Liver (tissue), 9 donors: ENCODE data around the gene USP16. TPM values are rescaled to one million over a fixed set of nuclear protein-coding genes. Genes with fewer than 3 reads are reported as not detected.

Experiments
- DNase-seq: peaks from one replicate; pipeline ENCODE4 v3.0.0-alpha.2; 2017; ENCODE audit warnings: low spot score
- H3K27ac ChIP-seq, 2 donors: one replicate each; pipeline ENCODE4 v1.7.0; 2013; ENCODE audit warnings: inconsistent platforms in 2 of 2, low read length in 2 of 2, control low read depth in 1 of 2, low read depth in 1 of 2, mild to moderate bottlenecking in 1 of 2
- H3K27me3 ChIP-seq, 4 donors: one replicate each; pipeline versions ENCODE4 v1.6.1 to v1.7.0; 2013; ENCODE audit warnings: low read length in 3 of 4, inconsistent platforms in 1 of 4, mild to moderate bottlenecking in 1 of 4, moderate library complexity in 1 of 4; ENCODE audit not compliant: control insufficient read depth in 4 of 4, insufficient read depth in 4 of 4
- H3K36me3 ChIP-seq, 4 donors: one replicate each; pipeline versions ENCODE4 v1.6.1 to v1.7.0; 2013; ENCODE audit warnings: low read length in 3 of 4, mild to moderate bottlenecking in 3 of 4, low read depth in 1 of 4, moderate library complexity in 1 of 4; ENCODE audit not compliant: control insufficient read depth in 4 of 4, insufficient read depth in 3 of 4
- H3K4me1 ChIP-seq, 4 donors: one replicate each; pipeline versions ENCODE4 v1.6.1 to v1.7.0; 2013; ENCODE audit warnings: low read length in 3 of 4, mild to moderate bottlenecking in 3 of 4, moderate library complexity in 1 of 4; ENCODE audit not compliant: control insufficient read depth in 4 of 4, insufficient read depth in 4 of 4
- H3K4me3 ChIP-seq, 3 donors: one replicate each; pipeline versions ENCODE4 v1.6.1 to v1.7.0; 2013; ENCODE audit warnings: low read length in 3 of 3, control low read depth in 1 of 3, low read depth in 1 of 3, mild to moderate bottlenecking in 1 of 3
- H3K9ac ChIP-seq, 2 donors: one replicate each; pipeline ENCODE4 v1.7.0; 2013; ENCODE audit warnings: low read length in 2 of 2, mild to moderate bottlenecking in 2 of 2, moderate library complexity in 2 of 2, control low read depth in 1 of 2, low read depth in 1 of 2
- H3K9me3 ChIP-seq, 4 donors: one replicate each; pipeline versions ENCODE4 v1.6.1 to v1.7.0; 2013; ENCODE audit warnings: low read length in 3 of 4; ENCODE audit not compliant: control insufficient read depth in 4 of 4
- EGR1 ChIP-seq, 2 donors: IDR thresholded peaks; 2 replicates each; pipeline ENCODE4 v1.6.1; 2016 to 2018; ENCODE audit warnings: antibody characterized with exemption in 2 of 2, low read depth in 2 of 2
- FOXA1 ChIP-seq: IDR thresholded peaks from 2 replicates; pipeline ENCODE4 v1.6.1; 2016; ENCODE audit warnings: antibody characterized with exemption
- FOXA2 ChIP-seq: IDR thresholded peaks from 2 replicates; pipeline ENCODE4 v1.6.1; 2016; ENCODE audit warnings: antibody characterized with exemption
- GABPA ChIP-seq, 2 donors: IDR thresholded peaks in 1 of 2; conservative IDR thresholded peaks in 1 of 2; 2 replicates each; pipeline ENCODE4 v1.6.1; 2016; ENCODE audit warnings: antibody characterized with exemption in 2 of 2, mild to moderate bottlenecking in 1 of 2, moderate library complexity in 1 of 2
- HNF4A ChIP-seq, 2 donors: conservative IDR thresholded peaks; 2 replicates each; pipeline ENCODE4 v1.6.1; 2016; ENCODE audit warnings: antibody characterized with exemption in 2 of 2, mild to moderate bottlenecking in 2 of 2
- JUND ChIP-seq, 2 donors: IDR thresholded peaks; 2 replicates each; pipeline ENCODE4 v1.6.1; 2016; ENCODE audit warnings: antibody characterized with exemption in 2 of 2
- NR2F2 ChIP-seq: IDR thresholded peaks from 2 replicates; pipeline ENCODE4 v1.6.1; 2016; ENCODE audit warnings: antibody characterized with exemption
- RAD21 ChIP-seq, 2 donors: IDR thresholded peaks; 2 replicates each; pipeline ENCODE4 v1.6.1; 2016; ENCODE audit warnings: antibody characterized with exemption in 2 of 2, mild to moderate bottlenecking in 2 of 2
- RXRA ChIP-seq, 2 donors: IDR thresholded peaks; 2 replicates each; pipeline ENCODE4 v1.6.1; 2017 to 2018; ENCODE audit warnings: antibody characterized with exemption in 2 of 2, mild to moderate bottlenecking in 1 of 2
- SP1 ChIP-seq: IDR thresholded peaks from 2 replicates; pipeline ENCODE4 v1.6.1; 2018; ENCODE audit warnings: antibody characterized with exemption, mild to moderate bottlenecking
- TAF1 ChIP-seq: conservative IDR thresholded peaks from 2 replicates; pipeline ENCODE4 v1.6.1; 2016; ENCODE audit warnings: antibody characterized with exemption, mild to moderate bottlenecking
- YY1 ChIP-seq: IDR thresholded peaks from 2 replicates; pipeline ENCODE4 v1.6.1; 2016; ENCODE audit warnings: antibody characterized with exemption, mild to moderate bottlenecking
- WGBS: extraction: QIAGEN DNeasy Blood & Tissue Kit; methylation state at CpG from one replicate; pipeline ENCODE4 v1.1.7; 2013; 5-methylcytosine and 5-hydroxymethylcytosine counted together
- polyA plus RNA-seq, 2 donors: library from polyadenylated mRNA; stranded (reverse) in 1 of 2; unstranded in 1 of 2; fragments of 200-250 nt in 1 of 2; fragments of >200 nt in 1 of 2; fragmentation: Nextera tagmentation in 1 of 2; extraction: Ambion mirVana in 1 of 2; gene quantifications; one replicate each; pipeline versions ENCODE4 v1.2.1 to v1.2.3, GENCODE V29; 2013 to 2015
- total RNA-seq, 2 donors: library from RNA; depleted of rRNA; stranded (reverse); fragments of >200 nt; gene quantifications; one replicate each; pipeline ENCODE4 v1.2.3, GENCODE V29; 2014
- TF ChIP-seq, protein P1 (sequence below): fragments of 150-350 bp; IDR thresholded peaks from 2 replicates; pipeline ENCODE4 v1.5.1; 2017; ENCODE audit warnings: improper control_type of control experiment, low read depth, low read length; ENCODE audit not compliant: missing input control
- TF ChIP-seq, protein P2 (sequence below): IDR thresholded peaks from 2 replicates; pipeline ENCODE4 v1.6.1; 2016; ENCODE audit warnings: antibody characterized with exemption, mild to moderate bottlenecking
- TF ChIP-seq, protein P3 (sequence below): IDR thresholded peaks from 2 replicates; pipeline ENCODE4 v1.6.1; 2016; ENCODE audit warnings: antibody characterized with exemption
- TF ChIP-seq, protein P4 (sequence below): IDR thresholded peaks from 2 replicates; pipeline ENCODE4 v1.6.1; 2016; ENCODE audit warnings: antibody characterized with exemption
- TF ChIP-seq, protein P5 (sequence below): IDR thresholded peaks from 2 replicates; pipeline ENCODE4 v1.6.1; 2016; ENCODE audit warnings: antibody characterized with exemption
- donor health status: healthy.
- donor health status: healthy.
- donor health status: healthy.
- donor health status: healthy.
- donor health status: healthy.

USP16 gene
- total and polyA plus RNA-seq, 4 donors: 13.3 to 45.3 (median 18.1) TPM

DNA sequence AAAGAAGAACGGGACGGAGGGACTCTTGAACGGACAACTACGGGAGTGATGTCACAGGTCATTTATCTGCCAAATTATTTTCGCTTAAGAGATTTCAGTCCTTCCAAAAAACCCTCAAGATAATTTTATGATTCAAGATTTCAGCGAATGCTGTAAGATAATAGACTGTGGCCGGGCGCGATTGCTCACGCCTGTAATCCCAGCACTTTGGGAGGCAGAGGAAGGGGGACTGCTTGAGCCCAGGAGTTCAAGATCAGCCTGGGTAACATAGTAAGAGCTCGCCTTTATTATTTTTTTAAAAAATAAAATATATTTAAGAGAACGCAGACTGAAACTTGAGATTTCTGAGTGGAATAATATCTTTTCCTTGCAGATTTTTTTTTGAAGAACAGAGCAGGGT is 5.9 kb upstream of the USP16 start:
- Histone ChIP-seq H3K9me3 (no peaks in the 10 kb centered on the region), H3K27ac (peak overlapping the region; percentile 81 to 84), H3K36me3 (peaks cover 0 to 1% (median 0%) of the 10 kb centered on the region in 4 donors), H3K27me3 (no peaks in the 10 kb centered on the region), H3K4me1 (peaks cover 3 to 14% (median 7%) of the 10 kb centered on the region in 4 donors), H3K4me3 (peak overlapping the region; percentile 91 to 100 (median 94)), H3K9ac (peak overlapping the region; percentile 34 to 73)
- TF ChIP-seq RXRA (IDR thresholded peaks at IDR 0.05) (no peak), FOXA2 (no peak), JUND (IDR thresholded peaks at IDR 0.05) (no peak), TAF1 (no peak), NR2F2 (no peak), GABPA (IDR thresholded peaks at IDR 0.05 in 1 of 2, conservative IDR thresholded peaks at IDR 0.05 in 1 of 2) (no peak), HNF4A (conservative IDR thresholded peaks at IDR 0.05) (no peak), SP1 (no peak), YY1 (no peak)
- TF ChIP-seq, protein P1, sequence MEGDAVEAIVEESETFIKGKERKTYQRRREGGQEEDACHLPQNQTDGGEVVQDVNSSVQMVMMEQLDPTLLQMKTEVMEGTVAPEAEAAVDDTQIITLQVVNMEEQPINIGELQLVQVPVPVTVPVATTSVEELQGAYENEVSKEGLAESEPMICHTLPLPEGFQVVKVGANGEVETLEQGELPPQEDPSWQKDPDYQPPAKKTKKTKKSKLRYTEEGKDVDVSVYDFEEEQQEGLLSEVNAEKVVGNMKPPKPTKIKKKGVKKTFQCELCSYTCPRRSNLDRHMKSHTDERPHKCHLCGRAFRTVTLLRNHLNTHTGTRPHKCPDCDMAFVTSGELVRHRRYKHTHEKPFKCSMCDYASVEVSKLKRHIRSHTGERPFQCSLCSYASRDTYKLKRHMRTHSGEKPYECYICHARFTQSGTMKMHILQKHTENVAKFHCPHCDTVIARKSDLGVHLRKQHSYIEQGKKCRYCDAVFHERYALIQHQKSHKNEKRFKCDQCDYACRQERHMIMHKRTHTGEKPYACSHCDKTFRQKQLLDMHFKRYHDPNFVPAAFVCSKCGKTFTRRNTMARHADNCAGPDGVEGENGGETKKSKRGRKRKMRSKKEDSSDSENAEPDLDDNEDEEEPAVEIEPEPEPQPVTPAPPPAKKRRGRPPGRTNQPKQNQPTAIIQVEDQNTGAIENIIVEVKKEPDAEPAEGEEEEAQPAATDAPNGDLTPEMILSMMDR: no peak
- TF ChIP-seq, protein P2, sequence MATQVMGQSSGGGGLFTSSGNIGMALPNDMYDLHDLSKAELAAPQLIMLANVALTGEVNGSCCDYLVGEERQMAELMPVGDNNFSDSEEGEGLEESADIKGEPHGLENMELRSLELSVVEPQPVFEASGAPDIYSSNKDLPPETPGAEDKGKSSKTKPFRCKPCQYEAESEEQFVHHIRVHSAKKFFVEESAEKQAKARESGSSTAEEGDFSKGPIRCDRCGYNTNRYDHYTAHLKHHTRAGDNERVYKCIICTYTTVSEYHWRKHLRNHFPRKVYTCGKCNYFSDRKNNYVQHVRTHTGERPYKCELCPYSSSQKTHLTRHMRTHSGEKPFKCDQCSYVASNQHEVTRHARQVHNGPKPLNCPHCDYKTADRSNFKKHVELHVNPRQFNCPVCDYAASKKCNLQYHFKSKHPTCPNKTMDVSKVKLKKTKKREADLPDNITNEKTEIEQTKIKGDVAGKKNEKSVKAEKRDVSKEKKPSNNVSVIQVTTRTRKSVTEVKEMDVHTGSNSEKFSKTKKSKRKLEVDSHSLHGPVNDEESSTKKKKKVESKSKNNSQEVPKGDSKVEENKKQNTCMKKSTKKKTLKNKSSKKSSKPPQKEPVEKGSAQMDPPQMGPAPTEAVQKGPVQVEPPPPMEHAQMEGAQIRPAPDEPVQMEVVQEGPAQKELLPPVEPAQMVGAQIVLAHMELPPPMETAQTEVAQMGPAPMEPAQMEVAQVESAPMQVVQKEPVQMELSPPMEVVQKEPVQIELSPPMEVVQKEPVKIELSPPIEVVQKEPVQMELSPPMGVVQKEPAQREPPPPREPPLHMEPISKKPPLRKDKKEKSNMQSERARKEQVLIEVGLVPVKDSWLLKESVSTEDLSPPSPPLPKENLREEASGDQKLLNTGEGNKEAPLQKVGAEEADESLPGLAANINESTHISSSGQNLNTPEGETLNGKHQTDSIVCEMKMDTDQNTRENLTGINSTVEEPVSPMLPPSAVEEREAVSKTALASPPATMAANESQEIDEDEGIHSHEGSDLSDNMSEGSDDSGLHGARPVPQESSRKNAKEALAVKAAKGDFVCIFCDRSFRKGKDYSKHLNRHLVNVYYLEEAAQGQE: no peak
- TF ChIP-seq, protein P3, sequence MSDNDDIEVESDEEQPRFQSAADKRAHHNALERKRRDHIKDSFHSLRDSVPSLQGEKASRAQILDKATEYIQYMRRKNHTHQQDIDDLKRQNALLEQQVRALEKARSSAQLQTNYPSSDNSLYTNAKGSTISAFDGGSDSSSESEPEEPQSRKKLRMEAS: no peak
- TF ChIP-seq, protein P4, sequence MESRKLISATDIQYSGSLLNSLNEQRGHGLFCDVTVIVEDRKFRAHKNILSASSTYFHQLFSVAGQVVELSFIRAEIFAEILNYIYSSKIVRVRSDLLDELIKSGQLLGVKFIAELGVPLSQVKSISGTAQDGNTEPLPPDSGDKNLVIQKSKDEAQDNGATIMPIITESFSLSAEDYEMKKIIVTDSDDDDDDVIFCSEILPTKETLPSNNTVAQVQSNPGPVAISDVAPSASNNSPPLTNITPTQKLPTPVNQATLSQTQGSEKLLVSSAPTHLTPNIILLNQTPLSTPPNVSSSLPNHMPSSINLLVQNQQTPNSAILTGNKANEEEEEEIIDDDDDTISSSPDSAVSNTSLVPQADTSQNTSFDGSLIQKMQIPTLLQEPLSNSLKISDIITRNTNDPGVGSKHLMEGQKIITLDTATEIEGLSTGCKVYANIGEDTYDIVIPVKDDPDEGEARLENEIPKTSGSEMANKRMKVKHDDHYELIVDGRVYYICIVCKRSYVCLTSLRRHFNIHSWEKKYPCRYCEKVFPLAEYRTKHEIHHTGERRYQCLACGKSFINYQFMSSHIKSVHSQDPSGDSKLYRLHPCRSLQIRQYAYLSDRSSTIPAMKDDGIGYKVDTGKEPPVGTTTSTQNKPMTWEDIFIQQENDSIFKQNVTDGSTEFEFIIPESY: no peak
- 8% methylated on average over 12 of the region's 12 CpGs for WGBS
- DNase-seq: no peak

DNA sequence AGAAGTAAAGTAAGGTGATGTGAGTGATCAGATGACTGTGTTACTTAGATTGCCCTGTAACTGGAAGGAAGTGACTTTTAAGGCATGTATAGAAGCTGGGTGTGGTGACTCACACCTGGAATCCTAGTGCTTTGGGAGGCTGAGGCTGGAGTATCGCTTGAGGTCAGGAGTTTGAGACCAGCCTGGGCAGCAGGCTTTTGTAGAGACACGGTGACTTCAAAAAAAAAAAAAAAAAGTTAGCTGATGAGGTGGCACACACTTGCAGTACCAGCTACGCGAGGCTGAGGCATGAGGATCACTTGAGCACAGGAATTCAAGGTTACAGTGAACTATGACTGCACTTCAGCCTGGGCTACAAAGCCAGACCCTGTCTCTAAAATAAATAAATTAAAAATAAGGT is 2.3 kb upstream of the USP16 start:
- H3K9me3 ChIP-seq: no peaks in the 10 kb centered on the region
- H3K36me3 ChIP-seq: no peaks in the 10 kb centered on the region
- H3K27ac ChIP-seq: no peak overlapping the region
- H3K9ac ChIP-seq: no peak overlapping the region
- peaks cover 4 to 25% (median 16%) of the 10 kb centered on the region in 4 donors for H3K4me1 ChIP-seq
- no peak for DNase-seq
- no peaks in the 10 kb centered on the region for H3K27me3 ChIP-seq
- no peak overlapping the region for H3K4me3 ChIP-seq
- 87% methylated on average over 4 of the region's 4 CpGs for WGBS
- no peak for TF ChIP-seq FOXA1
- no peak for TF ChIP-seq RXRA (IDR thresholded peaks at IDR 0.05)
- no peak for TF ChIP-seq RAD21 (IDR thresholded peaks at IDR 0.05)
- TF ChIP-seq, protein P5, sequence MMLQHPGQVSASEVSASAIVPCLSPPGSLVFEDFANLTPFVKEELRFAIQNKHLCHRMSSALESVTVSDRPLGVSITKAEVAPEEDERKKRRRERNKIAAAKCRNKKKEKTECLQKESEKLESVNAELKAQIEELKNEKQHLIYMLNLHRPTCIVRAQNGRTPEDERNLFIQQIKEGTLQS: no peak
- TF ChIP-seq, protein P1: no peak
- no peak for TF ChIP-seq YY1
- TF ChIP-seq JUND (IDR thresholded peaks at IDR 0.05): no peak
- TF ChIP-seq GABPA (IDR thresholded peaks at IDR 0.05 in 1 of 2, conservative IDR thresholded peaks at IDR 0.05 in 1 of 2): no peak
- TF ChIP-seq, protein P4: no peak
- TF ChIP-seq EGR1 (IDR thresholded peaks at IDR 0.05; ENCODE audit: low read depth in 2 of 2): no peak
